ENCODE measurements around the gene RIN1.
"Not testable (repeated sequence)": the region's sequence is repeated elsewhere in the genome, so short reads cannot be mapped to it uniquely, and the experiment has no call there.

Gene RIN1

DNA sequence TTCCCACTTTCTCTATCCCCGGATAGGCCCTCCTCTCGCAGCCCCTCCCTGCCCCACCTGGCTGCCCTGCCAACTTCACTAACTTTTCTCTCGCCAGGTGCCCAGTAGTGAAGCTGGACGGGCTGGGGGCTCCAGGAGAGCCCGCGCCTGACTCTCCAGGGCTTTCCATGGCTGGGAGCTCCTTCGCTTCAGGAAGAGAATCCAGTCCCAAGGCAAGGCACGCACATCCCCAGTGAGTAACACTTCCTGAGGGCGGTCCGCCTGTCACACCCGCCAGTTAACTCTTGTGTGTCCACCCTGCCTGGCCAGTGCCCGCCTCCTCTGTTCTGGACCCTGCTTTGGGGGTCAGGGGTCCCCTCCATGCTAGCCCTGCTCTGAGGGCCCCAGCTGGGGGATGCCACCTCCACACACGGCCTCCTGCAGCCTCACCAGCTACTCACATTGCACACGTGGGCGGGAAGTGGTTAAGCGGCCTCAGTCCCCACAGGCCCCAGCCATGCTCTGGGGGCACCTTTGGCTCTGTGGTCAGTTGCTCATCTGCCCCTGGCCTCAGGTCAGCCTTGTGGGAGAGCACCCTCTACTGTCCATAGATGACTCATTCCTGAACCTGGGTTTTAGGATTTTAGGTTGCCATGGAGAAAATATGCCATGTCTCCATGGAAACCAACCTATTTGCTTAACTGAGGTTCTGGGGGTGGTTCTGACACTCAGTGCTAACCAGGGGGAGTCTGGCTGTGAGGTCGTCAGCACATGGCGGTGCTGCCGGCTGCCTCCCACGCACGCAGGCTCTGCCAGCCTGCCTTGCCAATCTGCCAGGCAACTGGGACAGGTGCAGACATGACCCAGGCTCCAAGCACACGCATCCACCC, at the start of gene RIN1:
RIN1 (minus strand) TSS at position 201 of the 869 bp plus-strand sequence; CDS start at position 169, 32 bp downstream.
- peak; percentile 79 for DNase-seq (ENCODE audit: low read depth, low spot score)

GRCh38 chr11:66384316-66384715, 48.1 kb upstream of the RIN1 start:
- not testable (repeated sequence) for DNase-seq (ENCODE audit: low read depth, low spot score)

- not testable (repeated sequence) for DNase-seq (ENCODE audit: low read depth, low spot score)
Observed at GRCh38 chr11:66380264-66380663, 44.0 kb upstream of the RIN1 start.

DNA sequence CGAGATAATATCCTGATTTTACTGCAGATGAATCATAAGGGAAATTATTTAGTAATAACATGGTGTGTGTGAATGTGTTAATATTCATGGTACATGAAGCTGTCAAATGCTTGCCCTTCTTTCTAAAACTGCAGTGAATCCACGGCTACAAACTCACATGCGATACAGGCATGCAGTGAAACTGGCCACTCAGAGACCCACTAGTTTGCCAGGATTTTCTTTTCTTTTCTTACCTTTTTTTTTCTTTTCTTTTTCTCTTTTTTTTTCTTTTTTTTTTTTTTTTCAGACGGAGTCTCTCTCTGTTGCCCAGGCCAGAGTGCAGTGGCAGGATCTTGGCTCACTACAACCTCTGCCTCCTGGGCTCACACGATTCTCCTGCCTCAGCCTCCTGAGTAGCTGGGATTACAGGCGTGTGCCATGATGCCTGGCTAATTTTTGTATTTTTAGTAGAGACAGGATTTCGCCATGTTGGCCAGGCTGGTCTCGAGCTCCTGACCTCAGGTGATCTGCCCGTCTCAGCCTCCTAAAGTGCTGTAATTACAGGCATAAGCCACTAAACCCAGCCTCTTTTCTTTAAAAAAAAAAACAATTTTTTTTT, 37.6 kb upstream of the RIN1 start:
- not testable (repeated sequence) for DNase-seq (ENCODE audit: low read depth, low spot score)

- no peak for DNase-seq (ENCODE audit: low read depth, low spot score)
Observed at GRCh38 chr11:66373265-66373664, 37.0 kb upstream of the RIN1 start.

DNA sequence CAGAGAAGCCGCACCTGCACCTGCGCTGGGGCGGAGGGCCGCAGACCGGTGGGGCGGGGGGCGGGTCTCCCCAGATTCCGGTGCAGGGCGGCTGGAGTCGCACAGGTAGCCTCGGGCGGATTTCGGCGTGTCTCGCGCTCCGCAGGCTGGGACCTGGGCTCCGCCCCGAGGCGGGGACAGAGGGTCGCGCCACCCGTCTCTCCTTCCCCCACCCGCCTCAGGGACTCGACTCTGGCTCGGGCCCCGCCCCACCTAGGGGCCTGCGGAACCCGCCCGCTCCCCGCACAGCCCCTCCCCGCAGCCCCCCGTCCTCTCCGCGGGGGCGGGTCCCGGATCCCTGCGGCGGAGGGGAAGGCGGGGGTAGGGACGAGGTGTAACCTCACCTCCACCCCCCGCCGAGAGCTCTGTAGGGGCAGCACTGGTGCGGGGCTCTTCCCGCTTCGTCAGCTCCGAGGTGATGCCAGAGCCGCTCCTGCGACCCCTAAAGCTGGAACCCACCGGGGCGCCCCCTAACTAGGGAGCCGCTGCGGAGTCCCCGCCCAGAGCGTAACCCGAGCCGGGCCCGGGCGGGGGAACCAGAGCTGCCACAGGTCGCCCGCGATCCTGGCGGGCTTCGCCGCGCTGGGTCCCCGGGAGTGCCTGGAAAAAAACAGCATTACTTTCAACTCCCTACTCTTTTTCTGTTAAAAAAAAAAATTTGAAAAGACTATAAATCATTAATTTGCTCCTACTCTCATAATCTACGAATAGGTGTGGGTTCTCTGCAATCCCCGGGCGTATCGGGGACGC, 35.6 kb upstream of the RIN1 start, which contains the start of gene SLC29A2:
SLC29A2 (minus strand) TSS at position 134 of the 789 bp plus-strand sequence. CDS start 169 bp downstream, outside the sequence.
- DNase-seq (ENCODE audit: low read depth, low spot score), result peak; percentile 94

GRCh38 chr11:66369073-66369894, 33.0 kb upstream of the RIN1 start:
- no peak for DNase-seq (ENCODE audit: low read depth, low spot score)

GRCh38 chr11:66368484-66368883, 32.2 kb upstream of the RIN1 start:
- DNase-seq (ENCODE audit: low read depth, low spot score), result no peak

GRCh38 chr11:66367561-66368312, 31.5 kb upstream of the RIN1 start:
- DNase-seq (ENCODE audit: low read depth, low spot score), result no peak

DNA sequence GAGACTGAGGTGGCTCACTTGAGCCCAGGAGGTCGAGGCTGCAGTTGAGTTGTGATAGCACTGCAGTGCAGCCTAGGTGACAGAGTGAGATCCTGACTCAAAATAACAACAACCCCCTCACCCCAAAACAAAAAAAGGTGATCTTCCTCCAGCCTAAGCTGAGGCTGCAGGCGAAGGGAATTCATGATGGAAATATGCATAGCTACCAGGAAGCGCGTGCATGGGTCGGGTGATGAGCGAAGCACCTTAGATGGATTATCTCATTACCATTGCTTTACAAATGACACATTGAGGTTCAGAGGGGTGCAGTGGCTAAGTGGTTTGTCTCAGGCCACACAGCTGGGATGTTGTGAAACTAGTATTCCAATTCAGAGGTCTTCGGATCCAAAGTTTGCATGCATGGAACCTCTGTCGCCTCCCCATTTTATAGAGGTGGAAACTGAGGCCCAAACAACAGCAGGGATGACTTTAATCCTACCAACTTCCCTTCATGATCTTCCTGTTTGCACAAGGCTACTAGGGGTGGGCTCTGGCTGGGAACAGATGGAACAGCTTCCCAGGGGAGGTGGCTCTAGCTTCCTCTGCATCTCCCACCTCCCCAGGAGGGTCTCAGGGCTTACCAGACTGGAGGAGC, 30.7 kb upstream of the RIN1 start:
- DNase-seq (ENCODE audit: low read depth, low spot score), result no peak

DNA sequence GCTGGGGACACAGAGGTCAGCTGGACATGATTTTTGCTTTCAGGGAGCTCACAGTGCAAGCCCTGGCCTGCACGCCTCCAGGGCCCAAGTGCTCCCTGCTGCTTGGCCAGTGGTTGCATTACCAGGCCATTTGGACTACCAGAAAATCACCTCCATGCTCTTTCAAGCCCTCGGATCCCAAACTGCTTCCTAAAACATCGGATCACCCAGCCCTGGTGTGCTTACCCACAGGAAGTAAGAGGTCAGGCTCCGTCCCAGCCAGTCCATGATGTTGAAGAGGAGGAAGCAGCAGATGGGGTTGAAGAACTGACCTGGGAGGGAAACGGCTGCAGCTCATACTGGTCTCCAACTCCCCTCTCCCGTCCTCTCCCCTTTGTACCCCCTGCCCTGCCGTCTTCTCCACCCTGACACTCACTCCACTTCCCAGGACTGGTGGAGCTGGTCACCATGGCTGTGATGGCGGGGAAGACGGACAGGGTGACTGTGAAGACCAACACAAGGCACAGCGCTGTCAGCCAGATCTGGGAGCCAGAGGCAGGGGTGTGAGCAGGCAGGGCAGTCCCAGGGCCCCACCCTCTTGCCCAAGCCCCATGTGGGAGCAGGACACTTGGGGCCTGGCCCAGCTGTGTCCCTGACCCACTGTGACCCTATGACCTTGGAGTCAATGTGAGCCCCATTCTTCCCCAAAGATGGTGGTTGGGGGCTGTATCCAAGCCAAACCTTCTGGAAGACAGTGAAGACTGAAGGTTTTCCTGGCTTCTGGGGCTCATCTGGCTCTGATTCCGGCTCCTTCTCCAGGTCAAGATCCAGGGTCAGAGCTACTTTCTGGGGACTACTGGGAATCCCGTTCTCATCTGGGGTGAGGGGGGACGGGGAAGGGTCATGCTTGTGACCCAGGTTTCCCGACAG, 29.7 kb upstream of the RIN1 start:
- DNase-seq (ENCODE audit: low read depth, low spot score), result no peak

DNA sequence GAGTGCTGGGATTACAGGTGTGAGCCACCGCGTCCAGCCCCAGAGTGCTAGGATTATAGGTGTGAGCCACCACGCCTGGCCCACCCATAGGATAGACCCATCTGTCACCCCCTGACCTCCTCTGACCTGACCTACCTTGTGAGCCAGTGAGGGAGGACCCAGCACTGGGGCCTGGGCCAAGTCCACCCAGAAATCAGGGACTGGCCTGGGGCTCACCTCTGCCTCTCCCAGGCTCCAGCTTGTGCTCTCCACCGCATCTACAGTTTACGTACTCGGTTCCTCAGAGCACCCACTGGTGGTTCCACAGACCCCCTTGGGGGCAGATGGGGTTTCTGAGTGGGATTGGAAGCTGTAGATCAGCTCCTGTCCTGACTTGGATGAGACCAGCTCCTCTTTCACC, 28.9 kb upstream of the RIN1 start:
- DNase-seq (ENCODE audit: low read depth, low spot score), result no peak

GRCh38 chr11:66363805-66364535, 27.7 kb upstream of the RIN1 start:
- DNase-seq (ENCODE audit: low read depth, low spot score), result peak; percentile 88

GRCh38 chr11:66363187-66363601, 27.0 kb upstream of the RIN1 start:
- no peak for DNase-seq (ENCODE audit: low read depth, low spot score)

GRCh38 chr11:66362481-66363147, 26.4 kb upstream of the RIN1 start:
- DNase-seq (ENCODE audit: low read depth, low spot score), result no peak

- no peak for DNase-seq (ENCODE audit: low read depth, low spot score)
Observed at GRCh38 chr11:66361502-66361941, 25.3 kb upstream of the RIN1 start.

GRCh38 chr11:66360406-66361073, 24.3 kb upstream of the RIN1 start:
- no peak for DNase-seq (ENCODE audit: low read depth, low spot score)

Measured in ELF-1 (cell line).